Astrocyte of the cerebellum (primary cell): ENCODE results near the gene CCNDBP1.

Source experiments
- DNase-seq: peaks from one replicate; pipeline ENCODE4 v3.0.0-alpha.2; 2011; ENCODE audit warnings: low read depth
- H3K4me3 ChIP-seq: 2 replicates; pipeline ENCODE4 v1.5.1; 2011; ENCODE audit warnings: mild to moderate bottlenecking, low read depth, low read length, moderate library complexity
- CTCF ChIP-seq: IDR thresholded peaks from 2 replicates; pipeline ENCODE4 v1.5.1; 2012; ENCODE audit warnings: low read length, low read depth, moderate library complexity, mild to moderate bottlenecking; ENCODE audit errors: missing control alignments
- in situ Hi-C: cut with HindIII; loops from 2 replicates; pipeline ENCODE4 v1.10.0; 2017; ENCODE audit warnings: low sequenced_read_pairs

The CCNDBP1 gene

DNA sequence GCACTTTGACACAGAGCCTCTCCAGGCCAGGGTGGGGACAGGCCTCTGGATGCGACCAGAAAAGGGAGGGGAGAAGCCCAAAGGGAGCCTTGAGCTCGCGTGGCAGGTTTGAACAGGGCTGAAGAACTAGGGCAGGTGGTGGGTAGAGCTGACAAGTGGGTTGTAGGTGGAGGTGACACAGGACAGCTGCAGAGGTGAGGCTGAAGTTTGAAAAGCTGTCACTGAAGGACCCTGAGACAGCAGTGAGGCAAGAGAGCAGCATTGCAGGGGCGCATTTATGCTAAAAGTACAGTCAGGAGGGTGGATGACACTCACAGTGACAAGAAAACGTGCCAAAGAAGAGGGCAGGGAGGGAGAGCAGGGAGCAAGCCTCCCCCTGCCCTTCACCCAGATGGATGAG, 57.4 kb downstream of the CCNDBP1 start:
- no peak for DNase-seq
- H3K4me3 ChIP-seq = no peak overlapping the region
- no peak for TF ChIP-seq CTCF
- in situ Hi-C loops = no loop called here

GRCh38 chr15:43243020-43243645, 57.9 kb downstream of the CCNDBP1 start:
- in situ Hi-C loops = no loop called here
- H3K4me3 ChIP-seq = no peak overlapping the region
- DNase-seq = no peak
- TF ChIP-seq CTCF = no peak

GRCh38 chr15:43244092-43244491, 58.9 kb downstream of the CCNDBP1 start:
- DNase-seq = no peak
- H3K4me3 ChIP-seq = no peak overlapping the region
- no peak for TF ChIP-seq CTCF
- in situ Hi-C loops = no loop called here

GRCh38 chr15:43246261-43246774, 61.1 kb downstream of the CCNDBP1 start:
- no peak for TF ChIP-seq CTCF
- in situ Hi-C loops = loop anchor here (5.0 kb wide), 1 partner anchor 56 kb away; the partner anchor contains the start of gene TGM7
- no peak overlapping the region for H3K4me3 ChIP-seq
- no peak for DNase-seq
